NCI-H2171 treated with DMSO at 0.1 percent for 48 hours (cell line): ENCODE data around the gene PIGH.
A peak's percentile ranks its signal among the peaks of the same experiment; 100 is the strongest.
"Not testable (repeated sequence)": the region's sequence is repeated elsewhere in the genome, so short reads cannot be mapped to it uniquely, and the experiment has no call there.

ENCODE experiments used
- DNase-seq: peaks from one replicate; lab custom pipeline; 2025; lab: John Stamatoyannopoulos, UW

Gene PIGH

GRCh38 chr14:67599698-67600561, at the start of gene PIGH:
PIGH (minus strand) TSS chr14:67600268; CDS start chr14:67600203, 65 bp downstream.
- DNase-seq, result peak; percentile 90

- DNase-seq, result no peak
Observed at GRCh38 chr14:67646131-67646530, 46.1 kb upstream of the PIGH start.

- DNase-seq, result no peak
Observed at GRCh38 chr14:67645414-67645813, 45.3 kb upstream of the PIGH start.

GRCh38 chr14:67644428-67644827, 44.4 kb upstream of the PIGH start:
- no peak for DNase-seq

GRCh38 chr14:67643713-67644112, 43.6 kb upstream of the PIGH start:
- DNase-seq, result peak; percentile 74

- DNase-seq, result no peak
Observed at GRCh38 chr14:67641902-67642749, 42.1 kb upstream of the PIGH start.

GRCh38 chr14:67641480-67641879, 41.4 kb upstream of the PIGH start:
- no peak for DNase-seq

GRCh38 chr14:67638642-67639041, 38.6 kb upstream of the PIGH start:
- DNase-seq, result no peak

- peak; percentile 93 for DNase-seq
Observed at GRCh38 chr14:67636361-67636919, 36.4 kb upstream of the PIGH start.

- DNase-seq, result no peak
Observed at GRCh38 chr14:67633451-67634147, 33.5 kb upstream of the PIGH start.

- DNase-seq, result no peak
Observed at GRCh38 chr14:67630938-67631337, 30.9 kb upstream of the PIGH start.

- no peak for DNase-seq
Observed at GRCh38 chr14:67630186-67630585, 30.1 kb upstream of the PIGH start.

- DNase-seq, result no peak
Observed at GRCh38 chr14:67627519-67627918, 27.5 kb upstream of the PIGH start.

- not testable (repeated sequence) for DNase-seq
Observed at GRCh38 chr14:67626131-67626530, 26.1 kb upstream of the PIGH start.

GRCh38 chr14:67623114-67623513, 23.0 kb upstream of the PIGH start:
- DNase-seq, result no peak

- DNase-seq, result peak; percentile 19
Observed at GRCh38 chr14:67622675-67623074, 22.6 kb upstream of the PIGH start.

- DNase-seq, result peak; percentile 30
Observed at GRCh38 chr14:67620217-67620785, 20.2 kb upstream of the PIGH start.

GRCh38 chr14:67619446-67620216, 19.6 kb upstream of the PIGH start, which contains the start of gene ARG2:
ARG2 (plus strand) TSS chr14:67619920; CDS start chr14:67619978, 58 bp downstream.
- DNase-seq, result peak; percentile 96

- DNase-seq, result peak; percentile 57
Observed at GRCh38 chr14:67618617-67619063, 18.6 kb upstream of the PIGH start.

GRCh38 chr14:67610491-67610890, 10.4 kb upstream of the PIGH start:
- DNase-seq, result no peak
